ENCODE data around the gene SOS1.
"Not testable (repeated sequence)": the region's sequence is repeated elsewhere in the genome, so short reads cannot be mapped to it uniquely, and the experiment has no call there.

The SOS1 gene

GRCh38 chr2:39150890-39151497 is 30.1 kb upstream of the SOS1 start:
- peaks cover 6% of the 10 kb centered on the region for H3K4me1 ChIP-seq (ENCODE audit: control insufficient read depth, insufficient read depth, low read length)
- no peaks in the 10 kb centered on the region for H3K36me3 ChIP-seq (ENCODE audit: control insufficient read depth, insufficient read depth, low read length)
- no peak overlapping the region for H3K9ac ChIP-seq (ENCODE audit: low read depth, low read length)
- H3K4me3 ChIP-seq (ENCODE audit: low read depth, low read length) = no peak overlapping the region
- H3K9me3 ChIP-seq (ENCODE audit: control insufficient read depth, insufficient read depth, low read length) = no peaks in the 10 kb centered on the region
- H3K27ac ChIP-seq (ENCODE audit: low read depth, low read length) = no peak overlapping the region
- H3K27me3 ChIP-seq (ENCODE audit: control insufficient read depth, insufficient read depth, low read length) = no peaks in the 10 kb centered on the region

- H3K9ac ChIP-seq (ENCODE audit: low read depth, low read length) = no peak overlapping the region
- peaks cover 5% of the 10 kb centered on the region for H3K4me1 ChIP-seq (ENCODE audit: control insufficient read depth, insufficient read depth, low read length)
- H3K27ac ChIP-seq (ENCODE audit: low read depth, low read length) = no peak overlapping the region
- H3K9me3 ChIP-seq (ENCODE audit: control insufficient read depth, insufficient read depth, low read length) = no peaks in the 10 kb centered on the region
- H3K4me3 ChIP-seq (ENCODE audit: low read depth, low read length) = no peak overlapping the region
- no peaks in the 10 kb centered on the region for H3K27me3 ChIP-seq (ENCODE audit: control insufficient read depth, insufficient read depth, low read length)
- H3K36me3 ChIP-seq (ENCODE audit: control insufficient read depth, insufficient read depth, low read length) = no peaks in the 10 kb centered on the region
Measured at GRCh38 chr2:39150102-39150562, 29.3 kb upstream of the SOS1 start.

- no peak overlapping the region for H3K9ac ChIP-seq (ENCODE audit: low read depth, low read length)
- H3K27me3 ChIP-seq (ENCODE audit: control insufficient read depth, insufficient read depth, low read length) = no peaks in the 10 kb centered on the region
- H3K36me3 ChIP-seq (ENCODE audit: control insufficient read depth, insufficient read depth, low read length) = no peaks in the 10 kb centered on the region
- H3K4me1 ChIP-seq (ENCODE audit: control insufficient read depth, insufficient read depth, low read length) = peaks cover 6% of the 10 kb centered on the region
- H3K9me3 ChIP-seq (ENCODE audit: control insufficient read depth, insufficient read depth, low read length) = no peaks in the 10 kb centered on the region
- H3K4me3 ChIP-seq (ENCODE audit: low read depth, low read length) = no peak overlapping the region
- no peak overlapping the region for H3K27ac ChIP-seq (ENCODE audit: low read depth, low read length)
Measured at GRCh38 chr2:39146630-39147029, 25.8 kb upstream of the SOS1 start.

- H3K4me1 ChIP-seq (ENCODE audit: control insufficient read depth, insufficient read depth, low read length) = peaks cover 12% of the 10 kb centered on the region
- no peak overlapping the region for H3K9ac ChIP-seq (ENCODE audit: low read depth, low read length)
- H3K9me3 ChIP-seq (ENCODE audit: control insufficient read depth, insufficient read depth, low read length) = no peaks in the 10 kb centered on the region
- no peak overlapping the region for H3K27ac ChIP-seq (ENCODE audit: low read depth, low read length)
- no peaks in the 10 kb centered on the region for H3K27me3 ChIP-seq (ENCODE audit: control insufficient read depth, insufficient read depth, low read length)
- H3K36me3 ChIP-seq (ENCODE audit: control insufficient read depth, insufficient read depth, low read length) = no peaks in the 10 kb centered on the region
- H3K4me3 ChIP-seq (ENCODE audit: low read depth, low read length) = no peak overlapping the region
Measured at GRCh38 chr2:39145906-39146421, 25.1 kb upstream of the SOS1 start.

GRCh38 chr2:39144416-39144815 is 23.6 kb upstream of the SOS1 start:
- Histone ChIP-seq H3K4me3 (ENCODE audit: low read depth, low read length) (no peak overlapping the region), H3K27ac (ENCODE audit: low read depth, low read length) (no peak overlapping the region), H3K9me3 (ENCODE audit: control insufficient read depth, insufficient read depth, low read length) (no peaks in the 10 kb centered on the region), H3K9ac (ENCODE audit: low read depth, low read length) (no peak overlapping the region), H3K27me3 (ENCODE audit: control insufficient read depth, insufficient read depth, low read length) (no peaks in the 10 kb centered on the region), H3K4me1 (ENCODE audit: control insufficient read depth, insufficient read depth, low read length) (peaks cover 20% of the 10 kb centered on the region), H3K36me3 (ENCODE audit: control insufficient read depth, insufficient read depth, low read length) (no peaks in the 10 kb centered on the region)

GRCh38 chr2:39142904-39143605 is 22.2 kb upstream of the SOS1 start:
- Histone ChIP-seq H3K36me3 (ENCODE audit: control insufficient read depth, insufficient read depth, low read length) (no peaks in the 10 kb centered on the region), H3K27me3 (ENCODE audit: control insufficient read depth, insufficient read depth, low read length) (no peaks in the 10 kb centered on the region), H3K9ac (ENCODE audit: low read depth, low read length) (no peak overlapping the region), H3K4me1 (ENCODE audit: control insufficient read depth, insufficient read depth, low read length) (peaks cover 24% of the 10 kb centered on the region), H3K4me3 (ENCODE audit: low read depth, low read length) (no peak overlapping the region), H3K9me3 (ENCODE audit: control insufficient read depth, insufficient read depth, low read length) (no peaks in the 10 kb centered on the region), H3K27ac (ENCODE audit: low read depth, low read length) (no peak overlapping the region)

GRCh38 chr2:39141334-39142271 is 20.8 kb upstream of the SOS1 start:
- Histone ChIP-seq H3K27me3 (ENCODE audit: control insufficient read depth, insufficient read depth, low read length) (no peaks in the 10 kb centered on the region), H3K9me3 (ENCODE audit: control insufficient read depth, insufficient read depth, low read length) (no peaks in the 10 kb centered on the region), H3K4me1 (ENCODE audit: control insufficient read depth, insufficient read depth, low read length) (peaks cover 24% of the 10 kb centered on the region), H3K36me3 (ENCODE audit: control insufficient read depth, insufficient read depth, low read length) (no peaks in the 10 kb centered on the region), H3K9ac (ENCODE audit: low read depth, low read length) (no peak overlapping the region), H3K4me3 (ENCODE audit: low read depth, low read length) (no peak overlapping the region), H3K27ac (ENCODE audit: low read depth, low read length) (peak overlapping the region; percentile 35)

- not testable (repeated sequence) for H3K9ac ChIP-seq (ENCODE audit: low read depth, low read length); H3K36me3 ChIP-seq (ENCODE audit: control insufficient read depth, insufficient read depth, low read length); H3K9me3 ChIP-seq (ENCODE audit: control insufficient read depth, insufficient read depth, low read length); H3K27ac ChIP-seq (ENCODE audit: low read depth, low read length); H3K27me3 ChIP-seq (ENCODE audit: control insufficient read depth, insufficient read depth, low read length); H3K4me3 ChIP-seq (ENCODE audit: low read depth, low read length)
- peaks cover 24% of the 10 kb centered on the region for H3K4me1 ChIP-seq (ENCODE audit: control insufficient read depth, insufficient read depth, low read length)
Measured at GRCh38 chr2:39140948-39141333, 20.1 kb upstream of the SOS1 start.

GRCh38 chr2:39140322-39140847 is 19.5 kb upstream of the SOS1 start:
- no peak overlapping the region for H3K9ac ChIP-seq (ENCODE audit: low read depth, low read length)
- H3K36me3 ChIP-seq (ENCODE audit: control insufficient read depth, insufficient read depth, low read length) = no peaks in the 10 kb centered on the region
- H3K27me3 ChIP-seq (ENCODE audit: control insufficient read depth, insufficient read depth, low read length) = no peaks in the 10 kb centered on the region
- H3K27ac ChIP-seq (ENCODE audit: low read depth, low read length) = no peak overlapping the region
- H3K4me1 ChIP-seq (ENCODE audit: control insufficient read depth, insufficient read depth, low read length) = peaks cover 24% of the 10 kb centered on the region
- no peaks in the 10 kb centered on the region for H3K9me3 ChIP-seq (ENCODE audit: control insufficient read depth, insufficient read depth, low read length)
- H3K4me3 ChIP-seq (ENCODE audit: low read depth, low read length) = no peak overlapping the region

GRCh38 chr2:39139511-39140237 is 18.8 kb upstream of the SOS1 start:
- H3K27me3 ChIP-seq (ENCODE audit: control insufficient read depth, insufficient read depth, low read length) = no peaks in the 10 kb centered on the region
- no peak overlapping the region for H3K27ac ChIP-seq (ENCODE audit: low read depth, low read length)
- H3K9me3 ChIP-seq (ENCODE audit: control insufficient read depth, insufficient read depth, low read length) = no peaks in the 10 kb centered on the region
- no peaks in the 10 kb centered on the region for H3K36me3 ChIP-seq (ENCODE audit: control insufficient read depth, insufficient read depth, low read length)
- no peak overlapping the region for H3K4me3 ChIP-seq (ENCODE audit: low read depth, low read length)
- no peak overlapping the region for H3K9ac ChIP-seq (ENCODE audit: low read depth, low read length)
- H3K4me1 ChIP-seq (ENCODE audit: control insufficient read depth, insufficient read depth, low read length) = peaks cover 24% of the 10 kb centered on the region
